Ovary (tissue), 3 donors: ENCODE data around the gene GPD1L.

Source experiments
- EP300 ChIP-seq: sonication (generic); formaldehyde crosslinking; IDR thresholded peaks from one replicate; pipeline ENCODE4 v1.6.1; 2017; ENCODE audit warnings: antibody characterized with exemption
- POLR2A ChIP-seq: fragments of 450-650 bp; IDR thresholded peaks from one replicate; pipeline ENCODE4 v1.6.1; 2017; ENCODE audit warnings: antibody characterized with exemption, mild to moderate bottlenecking, moderate library complexity
- TF ChIP-seq, protein P1 (sequence below), 3 donors: fragments of 450-650 bp in 2 of 3; fragments of 200-600 bp in 1 of 3; IDR thresholded peaks; one replicate each; pipeline versions ENCODE4 v1.5.1 to v1.8.0; 2016 to 2022; ENCODE audit warnings: antibody characterized with exemption in 3 of 3, mild to moderate bottlenecking in 1 of 3
- donor health status: DM: no; HTN: no; CAD: no.

- TF ChIP-seq POLR2A (no peak), EP300 (no peak)
- TF ChIP-seq, protein P1, sequence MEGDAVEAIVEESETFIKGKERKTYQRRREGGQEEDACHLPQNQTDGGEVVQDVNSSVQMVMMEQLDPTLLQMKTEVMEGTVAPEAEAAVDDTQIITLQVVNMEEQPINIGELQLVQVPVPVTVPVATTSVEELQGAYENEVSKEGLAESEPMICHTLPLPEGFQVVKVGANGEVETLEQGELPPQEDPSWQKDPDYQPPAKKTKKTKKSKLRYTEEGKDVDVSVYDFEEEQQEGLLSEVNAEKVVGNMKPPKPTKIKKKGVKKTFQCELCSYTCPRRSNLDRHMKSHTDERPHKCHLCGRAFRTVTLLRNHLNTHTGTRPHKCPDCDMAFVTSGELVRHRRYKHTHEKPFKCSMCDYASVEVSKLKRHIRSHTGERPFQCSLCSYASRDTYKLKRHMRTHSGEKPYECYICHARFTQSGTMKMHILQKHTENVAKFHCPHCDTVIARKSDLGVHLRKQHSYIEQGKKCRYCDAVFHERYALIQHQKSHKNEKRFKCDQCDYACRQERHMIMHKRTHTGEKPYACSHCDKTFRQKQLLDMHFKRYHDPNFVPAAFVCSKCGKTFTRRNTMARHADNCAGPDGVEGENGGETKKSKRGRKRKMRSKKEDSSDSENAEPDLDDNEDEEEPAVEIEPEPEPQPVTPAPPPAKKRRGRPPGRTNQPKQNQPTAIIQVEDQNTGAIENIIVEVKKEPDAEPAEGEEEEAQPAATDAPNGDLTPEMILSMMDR (IDR thresholded peaks at IDR 0.05), result no peak
Measured at GRCh38 chr3:32217339-32217738, 110.9 kb downstream of the GPD1L start.
